Measurements from ENCODE around the gene E2F2. TPM values are rescaled to one million over a fixed set of nuclear protein-coding genes. Genes with fewer than 3 reads are reported as not detected.

The E2F2 gene
- total RNA-seq, 4 donors from 2014 or later = 4.5 to 12.9 (median 8.4) TPM

GRCh38 chr1:23527366-23527765 is 3.7 kb downstream of the E2F2 start:
- 97% methylated on average over 3 of the region's 7 CpGs for WGBS
- Histone ChIP-seq H3K4me1 (peaks cover 80% of the 10 kb centered on the region), H3K9me3 (no peaks in the 10 kb centered on the region), H3K27me3 (peaks cover 4% of the 10 kb centered on the region), H3K36me3 (no peaks in the 10 kb centered on the region), H3K4me3 (no peak overlapping the region), H3K27ac (peak overlapping the region; percentile 15)
- TF ChIP-seq CTCF (IDR thresholded peaks at IDR 0.05) = no peak
- no peak for TF ChIP-seq POLR2AphosphoS5 (IDR thresholded peaks at IDR 0.05)
- no peak for TF ChIP-seq EP300 (IDR thresholded peaks at IDR 0.05)
- TF ChIP-seq POLR2A (IDR thresholded peaks at IDR 0.05) = no peak
- no peak for DNase-seq (ENCODE audit: low spot score in 2 of 2)

DNA sequence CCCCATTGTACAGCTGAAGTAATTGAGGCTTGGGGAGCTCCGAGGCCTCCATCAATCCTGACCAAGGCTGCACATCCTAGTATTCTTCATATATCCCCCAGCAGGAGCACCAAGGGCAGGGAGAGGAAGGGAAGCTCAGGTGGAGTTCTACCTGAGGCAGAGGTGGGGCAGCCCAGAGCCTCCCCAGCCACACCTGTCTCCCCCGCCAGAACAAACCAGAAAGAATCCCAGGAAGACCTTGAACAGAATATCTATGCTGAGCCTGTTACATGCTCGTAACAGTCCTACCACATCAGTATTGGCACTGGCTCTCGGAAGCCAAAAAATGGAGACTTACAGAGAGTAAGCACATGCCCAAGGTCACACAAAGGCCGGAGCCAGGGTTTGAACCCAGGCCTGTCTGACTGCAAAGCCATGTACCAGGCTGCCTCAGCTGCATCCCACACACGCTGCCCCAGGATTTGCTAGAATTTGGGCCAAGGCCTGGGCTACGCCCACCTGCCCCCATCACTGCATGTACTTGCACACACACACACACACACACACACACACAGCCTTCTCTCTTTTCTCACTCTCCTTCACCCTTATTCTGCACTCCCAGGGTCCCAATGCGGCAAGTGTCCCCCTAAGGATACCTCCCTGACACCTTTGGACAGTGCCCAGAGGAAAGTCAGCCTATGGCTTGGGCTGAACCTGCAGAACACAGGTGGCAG is 4.5 kb downstream of the E2F2 start:
- Histone ChIP-seq H3K4me3 (no peak overlapping the region), H3K36me3 (no peaks in the 10 kb centered on the region), H3K27ac (no peak overlapping the region), H3K27me3 (peaks cover 4% of the 10 kb centered on the region), H3K4me1 (peaks cover 71% of the 10 kb centered on the region), H3K9me3 (no peaks in the 10 kb centered on the region)
- DNase-seq (ENCODE audit: low spot score in 2 of 2) = no peak
- 82% methylated on average over 8 of the region's 8 CpGs for WGBS
- no peak for TF ChIP-seq POLR2A (IDR thresholded peaks at IDR 0.05)
- TF ChIP-seq CTCF (IDR thresholded peaks at IDR 0.05) = no peak
- TF ChIP-seq POLR2AphosphoS5 (IDR thresholded peaks at IDR 0.05) = no peak
- no peak for TF ChIP-seq EP300 (IDR thresholded peaks at IDR 0.05)

DNA sequence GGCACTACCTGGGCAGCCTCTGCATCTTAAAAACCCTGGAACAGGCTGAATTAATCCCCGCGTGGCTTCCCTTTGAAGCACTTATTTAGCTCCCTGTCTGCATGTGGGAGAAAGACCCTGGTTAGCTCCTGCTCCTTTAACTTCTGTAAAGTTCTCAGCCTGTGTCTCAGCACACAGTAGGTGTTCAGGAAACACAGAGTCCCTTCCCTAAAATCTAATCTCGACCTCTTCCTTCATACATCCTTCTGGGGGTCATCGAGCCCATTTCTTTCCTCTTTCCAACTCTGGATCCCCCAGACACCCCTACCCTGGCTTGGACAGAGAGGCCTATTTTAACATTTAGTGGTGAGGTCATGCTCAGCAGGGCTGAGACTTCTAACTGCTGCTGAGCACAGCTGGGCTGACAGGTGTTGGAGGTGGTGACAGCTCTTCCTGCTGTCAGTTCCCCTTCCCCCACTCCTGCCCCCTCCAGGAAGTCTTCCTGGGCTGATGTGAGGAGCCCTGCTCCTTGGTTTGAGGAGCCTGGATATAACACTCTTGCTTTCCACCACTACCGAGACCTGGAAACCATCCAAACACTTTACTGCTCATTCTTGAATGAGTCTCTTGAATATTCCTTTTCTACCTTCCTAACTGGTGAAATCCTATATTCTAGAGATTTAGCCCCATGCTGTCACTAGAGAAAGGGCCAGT is 5.3 kb downstream of the E2F2 start:
- TF ChIP-seq POLR2A (IDR thresholded peaks at IDR 0.05) (no peak), CTCF (IDR thresholded peaks at IDR 0.05) (no peak), EP300 (IDR thresholded peaks at IDR 0.05) (no peak), POLR2AphosphoS5 (IDR thresholded peaks at IDR 0.05) (no peak)
- no peak overlapping the region for H3K4me3 ChIP-seq
- H3K9me3 ChIP-seq = no peaks in the 10 kb centered on the region
- H3K27ac ChIP-seq = no peak overlapping the region
- peaks cover 65% of the 10 kb centered on the region for H3K4me1 ChIP-seq
- WGBS = 81% methylated on average over 5 of the region's 5 CpGs
- peaks cover 3% of the 10 kb centered on the region for H3K27me3 ChIP-seq
- DNase-seq (ENCODE audit: low spot score in 2 of 2) = no peak
- no peaks in the 10 kb centered on the region for H3K36me3 ChIP-seq

DNA sequence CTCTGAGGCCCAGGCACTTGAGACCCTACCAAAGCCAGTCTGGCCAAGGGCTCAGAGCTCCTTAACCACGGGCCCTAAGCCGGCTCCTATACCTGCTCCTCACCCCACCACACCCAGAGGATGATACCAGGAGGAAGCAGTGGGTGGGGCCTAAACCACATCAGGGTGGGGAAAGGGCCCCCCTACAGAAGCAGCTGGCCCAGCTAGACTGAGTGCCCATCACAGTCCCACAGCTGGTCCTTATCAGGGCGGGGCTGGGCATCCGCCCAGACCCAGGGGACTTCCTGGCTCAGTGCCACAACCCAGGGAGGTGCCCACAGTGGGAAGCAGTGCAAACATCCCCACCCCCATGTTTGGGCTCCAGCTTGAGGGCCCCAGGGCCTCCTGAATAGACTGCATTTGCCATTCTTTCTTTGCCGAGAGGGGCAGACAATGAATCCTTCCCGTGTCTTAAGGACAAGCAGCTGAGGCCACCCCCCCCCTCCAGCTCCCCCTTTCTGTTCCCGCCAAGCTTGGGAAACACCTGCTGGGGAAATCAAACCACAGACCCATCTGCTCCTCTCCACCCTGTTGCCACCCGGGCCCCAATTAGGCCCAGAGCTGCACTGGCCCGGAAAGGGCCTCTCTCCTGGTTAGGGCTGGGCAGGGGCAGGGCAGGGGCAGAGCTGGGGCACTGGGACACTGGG is 6.2 kb downstream of the E2F2 start:
- Histone ChIP-seq H3K27ac (no peak overlapping the region), H3K9me3 (no peaks in the 10 kb centered on the region), H3K36me3 (no peaks in the 10 kb centered on the region), H3K4me1 (peaks cover 57% of the 10 kb centered on the region), H3K4me3 (no peak overlapping the region), H3K27me3 (no peaks in the 10 kb centered on the region)
- TF ChIP-seq POLR2A (IDR thresholded peaks at IDR 0.05) = no peak
- no peak for TF ChIP-seq EP300 (IDR thresholded peaks at IDR 0.05)
- no peak for TF ChIP-seq CTCF (IDR thresholded peaks at IDR 0.05)
- no peak for DNase-seq (ENCODE audit: low spot score in 2 of 2)
- 30% methylated on average over 8 of the region's 9 CpGs for WGBS

DNA sequence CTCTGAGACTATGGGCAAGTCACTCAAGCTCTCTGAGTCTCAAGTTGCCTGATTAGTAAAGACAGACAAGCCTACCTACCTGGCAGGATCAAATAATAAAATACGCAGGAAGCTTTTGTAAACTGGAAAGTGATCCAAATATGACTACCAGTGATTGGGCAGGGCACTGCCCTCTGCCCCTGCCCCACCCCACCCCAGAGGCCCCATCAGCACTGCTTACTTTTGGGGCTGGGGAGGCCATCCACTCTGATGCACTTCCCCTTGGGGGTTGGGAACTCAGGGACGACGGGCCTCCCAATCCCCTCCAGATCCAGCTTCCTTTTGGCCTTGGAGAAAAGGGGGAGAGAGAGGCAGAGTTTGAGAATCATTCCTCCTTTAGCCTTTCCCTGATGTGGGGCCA is 6.9 kb downstream of the E2F2 start:
- H3K27me3 ChIP-seq = no peaks in the 10 kb centered on the region
- H3K4me3 ChIP-seq = no peak overlapping the region
- WGBS = 56% methylated on average over 3 of the region's 3 CpGs
- peaks cover 50% of the 10 kb centered on the region for H3K4me1 ChIP-seq
- no peak overlapping the region for H3K27ac ChIP-seq
- TF ChIP-seq EP300 (IDR thresholded peaks at IDR 0.05) = no peak
- no peak for TF ChIP-seq POLR2AphosphoS5 (IDR thresholded peaks at IDR 0.05)
- no peak for TF ChIP-seq CTCF (IDR thresholded peaks at IDR 0.05)
- no peak for TF ChIP-seq POLR2A (IDR thresholded peaks at IDR 0.05)
- no peaks in the 10 kb centered on the region for H3K9me3 ChIP-seq
- no peak for DNase-seq (ENCODE audit: low spot score in 2 of 2)
- no peaks in the 10 kb centered on the region for H3K36me3 ChIP-seq
